Osteocyte (in vitro differentiated cells): ENCODE measurements around the gene OAT. TPM values are rescaled to one million over a fixed set of nuclear protein-coding genes. Genes with fewer than 3 reads are reported as not detected.

Experiments
- DNase-seq: peaks from one replicate; pipeline ENCODE4 v3.0.0; 2021; ENCODE audit warnings: mixed read lengths; ENCODE audit not compliant: unreplicated experiment; ENCODE audit errors: extremely low spot score
- H3K27ac Mint-ChIP-seq: one replicate; pipeline ENCODE4 v1.8.0; 2021; ENCODE audit warnings: mild to moderate bottlenecking, mixed read lengths; ENCODE audit not compliant: unreplicated experiment
- H3K27me3 Mint-ChIP-seq: one replicate; pipeline ENCODE4 v1.8.0; 2021; ENCODE audit warnings: mixed read lengths; ENCODE audit not compliant: unreplicated experiment
- H3K36me3 Mint-ChIP-seq: one replicate; pipeline ENCODE4 v1.8.0; 2021; ENCODE audit warnings: mixed read lengths; ENCODE audit not compliant: unreplicated experiment
- H3K4me1 Mint-ChIP-seq: one replicate; pipeline ENCODE4 v1.8.0; 2021; ENCODE audit warnings: mixed read lengths; ENCODE audit not compliant: unreplicated experiment
- H3K4me3 Mint-ChIP-seq: one replicate; pipeline ENCODE4 v1.8.0; 2021; ENCODE audit warnings: mild to moderate bottlenecking, moderate library complexity, mixed read lengths; ENCODE audit not compliant: unreplicated experiment
- H3K9me3 Mint-ChIP-seq: one replicate; pipeline ENCODE4 v1.8.0; 2021; ENCODE audit warnings: mixed read lengths; ENCODE audit not compliant: unreplicated experiment
- total RNA-seq: library from RNA; stranded (reverse); gene quantifications from 2 replicates; pipeline ENCODE4 v1.2.1, GENCODE V29; 2021
- TF ChIP-seq, protein P1 (sequence below): fragments of 200-600 bp; sonication (generic); IDR thresholded peaks from 2 replicates; pipeline ENCODE4 v1.5.0; 2021; ENCODE audit warnings: antibody characterized with exemption, mild to moderate bottlenecking, moderate library complexity

The OAT gene
- total RNA-seq, 1 donor from 2014 or later: 122 TPM

DNA sequence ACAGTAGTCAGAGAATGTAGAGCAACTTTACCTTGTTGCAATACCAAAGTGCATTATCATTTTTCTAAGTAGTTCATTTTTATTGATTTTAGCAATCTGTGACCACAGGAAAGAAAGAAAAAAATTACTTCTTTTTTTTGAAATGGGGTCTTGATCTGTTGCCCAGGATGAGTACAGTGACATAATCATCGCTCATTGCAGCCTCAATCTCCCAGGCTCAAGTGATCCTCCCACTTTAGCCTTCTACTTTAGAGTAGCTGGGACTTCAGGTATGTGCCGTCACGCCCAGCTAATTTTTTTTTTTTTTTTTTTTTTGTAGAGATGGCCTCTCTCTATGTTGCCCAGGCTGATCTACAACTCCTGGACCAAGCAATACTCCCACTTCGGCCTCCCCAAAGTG is 11.4 kb upstream of the OAT start:
- Mint-ChIP-seq H3K27me3 (peaks cover 49% of the 10 kb centered on the region), H3K9me3 (no peaks in the 10 kb centered on the region), H3K27ac (no peak overlapping the region), H3K4me3 (no peak overlapping the region), H3K36me3 (no peaks in the 10 kb centered on the region), H3K4me1 (peaks cover 2% of the 10 kb centered on the region)
- DNase-seq: no peak
- TF ChIP-seq, protein P1, sequence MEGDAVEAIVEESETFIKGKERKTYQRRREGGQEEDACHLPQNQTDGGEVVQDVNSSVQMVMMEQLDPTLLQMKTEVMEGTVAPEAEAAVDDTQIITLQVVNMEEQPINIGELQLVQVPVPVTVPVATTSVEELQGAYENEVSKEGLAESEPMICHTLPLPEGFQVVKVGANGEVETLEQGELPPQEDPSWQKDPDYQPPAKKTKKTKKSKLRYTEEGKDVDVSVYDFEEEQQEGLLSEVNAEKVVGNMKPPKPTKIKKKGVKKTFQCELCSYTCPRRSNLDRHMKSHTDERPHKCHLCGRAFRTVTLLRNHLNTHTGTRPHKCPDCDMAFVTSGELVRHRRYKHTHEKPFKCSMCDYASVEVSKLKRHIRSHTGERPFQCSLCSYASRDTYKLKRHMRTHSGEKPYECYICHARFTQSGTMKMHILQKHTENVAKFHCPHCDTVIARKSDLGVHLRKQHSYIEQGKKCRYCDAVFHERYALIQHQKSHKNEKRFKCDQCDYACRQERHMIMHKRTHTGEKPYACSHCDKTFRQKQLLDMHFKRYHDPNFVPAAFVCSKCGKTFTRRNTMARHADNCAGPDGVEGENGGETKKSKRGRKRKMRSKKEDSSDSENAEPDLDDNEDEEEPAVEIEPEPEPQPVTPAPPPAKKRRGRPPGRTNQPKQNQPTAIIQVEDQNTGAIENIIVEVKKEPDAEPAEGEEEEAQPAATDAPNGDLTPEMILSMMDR: no peak

DNA sequence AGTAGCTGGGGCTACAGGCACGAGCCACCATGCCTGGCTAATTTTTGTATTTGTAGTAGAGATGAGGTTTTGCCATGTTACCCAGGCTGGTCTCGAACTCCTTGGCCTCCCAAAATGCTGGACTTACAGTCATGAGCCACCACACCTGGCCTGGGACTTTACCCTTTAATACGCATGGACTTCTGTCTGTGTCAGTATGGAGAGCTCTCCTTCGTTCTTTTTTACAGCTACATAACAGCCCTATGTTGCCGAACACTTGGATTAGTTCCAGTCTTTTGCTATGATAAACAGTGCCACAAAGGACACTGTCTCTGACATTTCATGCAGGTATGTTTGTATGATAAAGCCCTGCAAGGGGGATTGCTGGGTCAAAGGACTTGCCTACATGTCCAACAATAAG is 10.9 kb upstream of the OAT start:
- peaks cover 52% of the 10 kb centered on the region for H3K27me3 Mint-ChIP-seq
- no peaks in the 10 kb centered on the region for H3K9me3 Mint-ChIP-seq

DNA sequence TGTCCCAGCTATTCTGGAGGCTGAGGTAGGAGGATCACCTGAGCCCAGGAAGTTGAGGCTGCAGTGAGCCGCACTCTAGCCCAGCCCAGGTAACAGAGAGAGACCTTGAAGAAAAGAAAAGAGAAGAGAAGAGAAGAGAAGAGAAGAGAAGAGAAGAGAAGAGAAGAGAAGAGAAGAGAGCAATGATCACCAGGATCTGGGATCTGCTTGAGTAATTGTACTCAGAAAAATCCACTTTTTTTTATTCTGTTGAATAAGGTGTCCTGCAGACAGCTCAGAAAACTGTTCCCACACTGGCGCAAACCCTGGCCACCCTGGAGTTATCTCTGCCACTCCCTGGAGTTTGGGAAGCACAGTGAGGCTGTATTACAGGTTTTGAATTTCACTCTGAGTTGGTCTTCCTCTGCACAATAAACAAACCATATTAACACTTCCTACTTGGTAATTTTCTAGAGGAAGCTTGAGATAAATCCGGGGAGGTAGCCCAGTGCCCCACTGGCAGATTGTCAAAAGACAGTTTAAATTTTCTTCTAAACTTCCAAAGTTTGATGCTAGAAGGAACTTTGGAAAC is 9.6 kb upstream of the OAT start:
- TF ChIP-seq, protein P1: no peak
- H3K9me3 Mint-ChIP-seq: no peaks in the 10 kb centered on the region
- H3K4me3 Mint-ChIP-seq: no peak overlapping the region

More for the DNA sequence above, 10.9 kb upstream of the OAT start:
- TF ChIP-seq, protein P1: no peak
- H3K4me1 Mint-ChIP-seq: peaks cover 2% of the 10 kb centered on the region
- DNase-seq: no peak
- H3K4me3 Mint-ChIP-seq: no peak overlapping the region
- H3K27ac Mint-ChIP-seq: no peak overlapping the region
- H3K36me3 Mint-ChIP-seq: no peaks in the 10 kb centered on the region

DNA sequence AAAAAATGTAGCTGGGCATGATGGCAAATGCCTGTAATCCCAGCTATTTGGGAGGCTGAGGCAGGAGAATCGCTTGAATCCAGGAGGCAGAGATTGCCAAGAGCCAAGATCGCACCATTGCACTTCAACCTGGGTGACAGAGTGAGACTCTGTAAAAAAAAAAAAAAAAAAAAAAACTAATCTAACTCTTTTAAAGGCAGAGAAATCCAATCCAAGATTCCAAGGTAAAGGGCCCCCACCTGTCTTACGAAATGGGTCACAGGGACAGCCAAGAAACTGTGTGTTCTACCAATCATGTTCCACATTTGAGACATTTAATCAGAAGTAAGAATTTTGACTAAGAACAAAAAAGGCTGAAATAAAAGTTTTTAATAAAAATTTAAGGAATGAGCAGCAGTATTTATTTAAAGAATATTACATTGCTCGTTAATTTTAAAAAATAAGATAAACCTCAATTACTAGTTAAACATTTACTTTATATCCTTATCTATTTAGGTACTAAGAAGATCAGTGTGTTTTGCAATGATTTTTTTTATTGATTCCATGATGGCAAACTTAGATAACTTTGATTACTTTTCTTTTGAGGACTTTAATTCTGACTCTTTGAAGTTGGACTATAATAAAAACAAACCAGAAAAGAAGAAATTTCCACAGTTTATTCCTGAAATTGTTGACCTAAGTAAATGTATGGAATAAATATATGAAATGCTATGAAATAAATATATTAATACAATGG is 6.7 kb upstream of the OAT start:
- Mint-ChIP-seq H3K4me3 (no peak overlapping the region), H3K4me1 (peaks cover 2% of the 10 kb centered on the region), H3K9me3 (no peaks in the 10 kb centered on the region), H3K27me3 (peaks cover 72% of the 10 kb centered on the region), H3K27ac (no peak overlapping the region), H3K36me3 (no peaks in the 10 kb centered on the region)
- no peak for DNase-seq
- TF ChIP-seq, protein P1: no peak

More for the DNA sequence above, 9.6 kb upstream of the OAT start:
- Mint-ChIP-seq H3K4me1 (peaks cover 2% of the 10 kb centered on the region), H3K36me3 (no peaks in the 10 kb centered on the region), H3K27ac (no peak overlapping the region), H3K27me3 (peaks cover 64% of the 10 kb centered on the region)
- DNase-seq: no peak

DNA sequence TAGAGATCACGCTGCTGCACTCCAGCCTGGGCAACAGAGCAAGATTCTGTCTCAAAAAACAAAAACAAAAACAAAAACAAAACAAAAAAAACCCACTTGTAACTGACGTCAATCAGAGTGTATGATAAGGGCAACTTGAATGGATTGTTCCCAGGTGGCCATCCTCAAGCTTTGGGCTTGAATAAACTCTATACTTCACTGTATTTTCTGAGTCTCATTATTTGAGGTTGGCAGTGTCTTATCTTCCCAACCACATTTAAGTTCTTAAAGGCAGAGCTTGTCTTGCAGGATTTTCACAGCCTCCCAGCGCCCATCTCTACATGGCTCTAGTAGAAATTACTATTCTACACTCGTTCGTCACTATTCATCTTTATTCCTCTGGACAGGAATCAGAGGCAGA is 5.1 kb upstream of the OAT start:
- H3K9me3 Mint-ChIP-seq: no peaks in the 10 kb centered on the region
- H3K27ac Mint-ChIP-seq: no peak overlapping the region
- DNase-seq: no peak
- H3K4me1 Mint-ChIP-seq: peaks cover 5% of the 10 kb centered on the region
- no peaks in the 10 kb centered on the region for H3K36me3 Mint-ChIP-seq
- TF ChIP-seq, protein P1: no peak
- H3K27me3 Mint-ChIP-seq: peaks cover 63% of the 10 kb centered on the region
- no peak overlapping the region for H3K4me3 Mint-ChIP-seq
